PC-3 (cell line): ENCODE measurements around the gene SULT2B1. TPM values are rescaled to one million over a fixed set of nuclear protein-coding genes. Genes with fewer than 3 reads are reported as not detected.

Source experiments
- ATAC-seq: fragments of 200-7000 bp; cut with Tn5 transposase; 2 replicates; pipeline ENCODE4 v1.9.1; 2020; ENCODE audit warnings: mild to moderate bottlenecking, moderate library complexity
- BruUV-seq: library from RNA; stranded (reverse); fragments of 400-500 nt; replicated peaks from 2 replicates; lab custom pipeline; 2021; lab: Mats Ljungman, UMichigan
- CTCF ChIA-PET: fragments of 300-600 bp; sonication (Branson Sonifier 250); formaldehyde crosslinking; loops from one replicate; lab custom pipeline; 2022; ENCODE audit warnings: antibody characterized with exemption; lab: Charles Lee
- POLR2A ChIA-PET: fragments of 300-600 bp; sonication (Branson Sonifier 250); formaldehyde crosslinking; loops from one replicate; lab custom pipeline; 2022; ENCODE audit warnings: antibody characterized with exemption; ENCODE audit not compliant: unreplicated experiment; lab: Charles Lee
- DNase-seq: peaks from one replicate; pipeline ENCODE4 v3.0.0-alpha.2; 2015
- H2AFZ ChIP-seq: fragments of 300-600 bp; sonication (generic); 2 replicates; pipeline ENCODE4 v1.6.0; 2016; ENCODE audit warnings: antibody characterized with exemption, low read length
- H3F3A ChIP-seq: fragments of 300-600 bp; sonication (generic); one replicate; pipeline ENCODE4 v1.6.0; 2017; ENCODE audit warnings: antibody characterized with exemption, low read length, control low read depth, mild to moderate bottlenecking; ENCODE audit not compliant: unreplicated experiment
- H3K27ac ChIP-seq: fragments of 300-600 bp; sonication (generic); 2 replicates; pipeline ENCODE4 v1.5.1; 2016; ENCODE audit warnings: mild to moderate bottlenecking, low read length
- H3K27me3 ChIP-seq: fragments of 300-600 bp; sonication (generic); 2 replicates; pipeline ENCODE4 v1.6.1; 2016; ENCODE audit warnings: low read length, mixed read lengths
- H3K36me3 ChIP-seq: fragments of 300-600 bp; sonication (generic); 2 replicates; pipeline ENCODE4 v1.6.1; 2016; ENCODE audit warnings: low read depth, mixed run types, low read length, mixed read lengths
- H3K4me1 ChIP-seq: fragments of 300-600 bp; sonication (generic); 2 replicates; pipeline ENCODE4 v1.5.1; 2016; ENCODE audit warnings: low read length; ENCODE audit not compliant: insufficient read depth
- H3K4me2 ChIP-seq: fragments of 300-600 bp; sonication (generic); 2 replicates; pipeline ENCODE4 v1.6.0; 2016; ENCODE audit warnings: low read length
- H3K4me3 ChIP-seq: fragments of 300-600 bp; sonication (generic); 2 replicates; pipeline ENCODE4 v1.5.1; 2016; ENCODE audit warnings: mild to moderate bottlenecking, low read length, mixed read lengths
- H3K79me2 ChIP-seq: fragments of 300-600 bp; sonication (generic); 2 replicates; pipeline ENCODE4 v1.6.1; 2017; ENCODE audit warnings: low read length, mixed read lengths
- H3K9ac ChIP-seq: fragments of 300-600 bp; sonication (generic); 2 replicates; pipeline ENCODE4 v1.6.0; 2016; ENCODE audit warnings: mild to moderate bottlenecking, low read length
- H3K9me2 ChIP-seq: fragments of 300-600 bp; sonication (generic); replicated peaks from 2 replicates; pipeline ENCODE4 v1.6.1; 2016; ENCODE audit warnings: mixed run types, low read length, mixed read lengths
- H3K9me3 ChIP-seq: fragments of 300-600 bp; sonication (generic); 2 replicates; pipeline ENCODE4 v1.6.1; 2016; ENCODE audit warnings: low read length, mixed read lengths
- H4K20me1 ChIP-seq: fragments of 300-600 bp; sonication (generic); 2 replicates; pipeline ENCODE4 v1.6.1; 2016; ENCODE audit warnings: low read length, mixed read lengths
- EZH2 ChIP-seq: fragments of 300-600 bp; sonication (generic); IDR thresholded peaks from one replicate; pipeline ENCODE4 v1.6.1; 2017; ENCODE audit warnings: antibody characterized with exemption, mild to moderate bottlenecking, low read length; ENCODE audit not compliant: unreplicated experiment
- EZH2phosphoT487 ChIP-seq: fragments of 300-600 bp; sonication (generic); IDR thresholded peaks from 2 replicates; pipeline ENCODE4 v1.6.1; 2018; ENCODE audit warnings: mild to moderate bottlenecking, antibody characterized with exemption, low read length, borderline replicate concordance
- intact Hi-C: fragments of 100-400 bp; cut with micrococcal nuclease; formaldehyde crosslinking; loops from 2 replicates; pipeline ENCODE4 v1.9.0; 2023
- total RNA-seq: library from RNA; depleted of rRNA; stranded (reverse); fragments of >200 nt; gene quantifications from 2 replicates; pipeline ENCODE4 v1.2.3, GENCODE V29; 2014
- TF ChIP-seq, protein P1 (sequence below): fragments of 300-600 bp; sonication (generic); conservative IDR thresholded peaks from 2 replicates; pipeline ENCODE4 v1.5.1; 2017; ENCODE audit warnings: antibody characterized with exemption, low read depth, mild to moderate bottlenecking, low read length

Gene SULT2B1
- total RNA-seq, 1 experiment from 2014 or later: 6.7 TPM

DNA sequence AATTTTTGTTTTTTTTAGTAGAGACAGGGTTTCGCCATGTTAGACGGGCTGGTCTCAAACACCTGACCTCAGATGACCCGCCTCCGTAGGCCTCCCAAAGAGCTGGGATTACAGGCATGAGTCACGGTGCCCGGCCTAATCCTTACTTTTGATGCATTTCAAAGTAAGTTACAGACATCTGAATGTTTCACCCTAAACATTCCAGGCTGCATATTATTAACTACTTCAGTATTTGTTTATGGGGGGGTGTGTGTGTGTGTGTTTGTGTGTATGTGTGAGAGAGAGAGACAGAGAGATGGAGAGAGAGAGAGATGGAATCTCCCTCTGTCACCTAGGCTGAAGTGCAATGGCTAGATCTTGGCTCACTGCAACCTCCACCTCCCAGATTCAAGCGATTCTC lies 13.1 kb downstream of the SULT2B1 start:
- Histone ChIP-seq H3K9me2 (no peaks in the 10 kb centered on the region), H3K9me3 (no peaks in the 10 kb centered on the region), H3K27me3 (no peaks in the 10 kb centered on the region), H3K36me3 (no peaks in the 10 kb centered on the region), H3K27ac (no peak overlapping the region), H2AFZ (peak overlapping the region; percentile 9; the same call in 1 of the 2 replicates), H3F3A (no peaks in the 10 kb centered on the region), H3K4me3 (no peak overlapping the region), H3K79me2 (no peaks in the 10 kb centered on the region), H3K4me2 (no peak overlapping the region), H3K9ac (no peak overlapping the region), H4K20me1 (no peaks in the 10 kb centered on the region), H3K4me1 (peaks cover 18% of the 10 kb centered on the region)
- ATAC-seq (peak; percentile 39), DNase-seq (peak; percentile 57)
- ChIA-PET POLR2A (no interaction called here), CTCF (no interaction called here)
- intact Hi-C loops: no loop called here
- BruUV-seq: no TSS peak
- TF ChIP-seq EZH2phosphoT487 (no peak), EZH2 (no peak)
- TF ChIP-seq, protein P1, sequence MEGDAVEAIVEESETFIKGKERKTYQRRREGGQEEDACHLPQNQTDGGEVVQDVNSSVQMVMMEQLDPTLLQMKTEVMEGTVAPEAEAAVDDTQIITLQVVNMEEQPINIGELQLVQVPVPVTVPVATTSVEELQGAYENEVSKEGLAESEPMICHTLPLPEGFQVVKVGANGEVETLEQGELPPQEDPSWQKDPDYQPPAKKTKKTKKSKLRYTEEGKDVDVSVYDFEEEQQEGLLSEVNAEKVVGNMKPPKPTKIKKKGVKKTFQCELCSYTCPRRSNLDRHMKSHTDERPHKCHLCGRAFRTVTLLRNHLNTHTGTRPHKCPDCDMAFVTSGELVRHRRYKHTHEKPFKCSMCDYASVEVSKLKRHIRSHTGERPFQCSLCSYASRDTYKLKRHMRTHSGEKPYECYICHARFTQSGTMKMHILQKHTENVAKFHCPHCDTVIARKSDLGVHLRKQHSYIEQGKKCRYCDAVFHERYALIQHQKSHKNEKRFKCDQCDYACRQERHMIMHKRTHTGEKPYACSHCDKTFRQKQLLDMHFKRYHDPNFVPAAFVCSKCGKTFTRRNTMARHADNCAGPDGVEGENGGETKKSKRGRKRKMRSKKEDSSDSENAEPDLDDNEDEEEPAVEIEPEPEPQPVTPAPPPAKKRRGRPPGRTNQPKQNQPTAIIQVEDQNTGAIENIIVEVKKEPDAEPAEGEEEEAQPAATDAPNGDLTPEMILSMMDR: no peak

DNA sequence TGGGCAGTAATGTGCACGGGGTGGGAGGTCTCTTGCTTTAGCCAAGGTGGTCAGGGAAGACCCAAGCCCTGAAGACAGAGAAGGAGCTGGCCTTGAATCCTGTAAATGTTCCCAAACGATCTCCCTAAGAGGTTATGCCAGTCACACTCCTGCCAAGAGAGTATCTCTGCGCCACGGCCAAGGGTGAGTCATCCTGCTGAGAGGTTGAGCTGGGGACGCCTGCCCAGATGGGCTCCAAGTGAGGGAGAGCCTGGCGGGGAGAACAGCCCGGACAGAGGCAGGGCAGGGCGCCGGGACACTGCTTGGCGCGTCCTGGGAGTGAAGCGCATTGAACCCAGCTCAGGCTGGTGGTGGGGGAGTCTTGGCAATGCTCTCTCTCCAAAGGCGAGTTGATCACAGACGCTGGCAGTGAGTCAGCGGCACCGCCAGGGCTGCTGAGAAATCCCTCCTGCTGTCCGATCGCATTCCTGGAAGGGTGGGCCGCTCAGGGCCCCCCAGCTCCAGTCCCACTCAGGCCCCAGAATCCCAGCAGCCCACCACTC lies 16.4 kb downstream of the SULT2B1 start:
- peak overlapping the region; percentile 25 for H3K9ac ChIP-seq
- no peaks in the 10 kb centered on the region for H3K9me3 ChIP-seq
- H3K36me3 ChIP-seq: no peaks in the 10 kb centered on the region
- no peaks in the 10 kb centered on the region for H3K9me2 ChIP-seq
- POLR2A ChIA-PET: interaction anchor here (0.5 kb wide), 1 partner anchor 10 kb away, joined by 6 read pairs; no protein-coding TSS in a partner anchor
- H3K4me2 ChIP-seq: peak overlapping the region; percentile 81
- peak overlapping the region; percentile 71 for H2AFZ ChIP-seq
- no peaks in the 10 kb centered on the region for H3F3A ChIP-seq
- no peaks in the 10 kb centered on the region for H3K79me2 ChIP-seq
- peak; percentile 83 for DNase-seq
- no TSS peak for BruUV-seq
- peak overlapping the region; percentile 54; the same call in 1 of the 2 replicates for H3K4me3 ChIP-seq
- peaks cover 18% of the 10 kb centered on the region for H3K4me1 ChIP-seq
- peak; percentile 99 for ATAC-seq
- H3K27me3 ChIP-seq: no peaks in the 10 kb centered on the region
- CTCF ChIA-PET: interaction anchor here (0.6 kb wide), 1 partner anchor 12 kb away, joined by 4 read pairs; no protein-coding TSS in a partner anchor
- TF ChIP-seq, protein P1: no peak
- TF ChIP-seq EZH2phosphoT487 (no peak), EZH2 (no peak)
- H4K20me1 ChIP-seq: no peaks in the 10 kb centered on the region
- peak overlapping the region; percentile 43 for H3K27ac ChIP-seq
- intact Hi-C loops: no loop called here

DNA sequence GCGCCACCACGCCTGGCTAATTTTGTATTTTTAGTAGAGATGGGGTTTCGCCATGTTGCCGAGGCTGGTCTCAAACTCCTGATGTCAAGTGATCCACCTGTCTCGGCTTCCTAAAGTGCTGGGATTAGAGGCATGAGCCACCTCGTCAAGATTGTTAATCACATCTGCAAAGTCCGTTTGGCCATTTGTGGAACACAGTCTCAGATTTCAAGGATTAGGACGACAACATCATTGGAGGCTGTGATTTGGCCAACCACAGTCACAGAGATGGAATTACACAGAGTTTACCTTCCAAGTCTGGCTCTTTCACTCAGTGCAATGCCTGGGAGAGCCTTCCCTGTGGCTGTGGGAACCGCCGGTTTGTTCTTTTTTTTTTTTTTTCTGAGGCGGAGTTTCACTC lies 17.8 kb downstream of the SULT2B1 start:
- Histone ChIP-seq H3K27me3 (no peaks in the 10 kb centered on the region), H3K27ac (no peak overlapping the region), H3K9me2 (no peaks in the 10 kb centered on the region), H3K9ac (no peak overlapping the region), H3K36me3 (no peaks in the 10 kb centered on the region), H3K9me3 (no peaks in the 10 kb centered on the region), H3K4me2 (no peak overlapping the region), H3K79me2 (no peaks in the 10 kb centered on the region), H3F3A (no peaks in the 10 kb centered on the region), H3K4me3 (no peak overlapping the region), H3K4me1 (peaks cover 15% of the 10 kb centered on the region), H2AFZ (no peak overlapping the region), H4K20me1 (no peaks in the 10 kb centered on the region)
- no peak for ATAC-seq
- POLR2A ChIA-PET: no interaction called here
- intact Hi-C loops: no loop called here
- TF ChIP-seq, protein P1: no peak
- no peak for TF ChIP-seq EZH2phosphoT487
- no peak for TF ChIP-seq EZH2
- CTCF ChIA-PET: no interaction called here
- no peak for DNase-seq
- BruUV-seq: no TSS peak
